ENCODE data around the gene TARM1. TPM values are rescaled to one million over a fixed set of nuclear protein-coding genes. Genes with fewer than 3 reads are reported as not detected.

Gene TARM1
- total RNA-seq, 1 experiment from 2014 or later = not detected

DNA sequence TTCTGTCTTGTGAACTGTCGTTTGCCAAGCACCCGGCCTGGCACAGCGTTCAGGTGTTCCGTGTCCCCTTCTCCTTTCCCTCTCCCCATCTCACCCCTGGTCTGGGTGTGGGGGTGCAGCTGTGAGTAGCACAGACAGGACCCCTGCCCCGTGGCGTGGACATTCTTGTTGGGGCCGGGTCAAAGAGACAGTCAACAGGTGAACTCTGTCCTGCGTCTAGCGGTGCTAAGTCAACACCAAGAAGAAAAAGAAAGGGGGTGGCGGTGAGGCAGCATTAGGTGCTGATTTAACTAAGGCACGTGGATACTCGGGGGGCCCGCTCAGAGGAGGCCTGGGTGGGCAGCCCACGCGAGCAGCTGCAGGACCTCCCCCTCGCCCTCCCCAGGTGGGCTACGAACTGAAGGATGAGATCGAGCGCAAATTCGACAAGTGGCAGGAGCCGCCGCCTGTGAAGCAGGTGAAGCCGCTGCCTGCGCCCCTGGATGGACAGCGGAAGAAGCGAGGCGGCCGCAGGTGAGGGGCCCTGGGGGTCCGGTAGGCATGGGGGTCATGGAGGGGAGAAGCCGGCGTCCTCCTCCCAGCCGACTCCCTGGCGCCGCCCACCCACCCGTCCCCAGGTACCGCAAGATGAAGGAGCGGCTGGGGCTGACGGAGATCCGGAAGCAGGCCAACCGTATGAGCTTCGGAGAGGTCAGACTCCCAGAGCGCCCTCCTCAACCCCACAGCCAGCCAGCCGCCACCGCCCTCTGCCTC, 46.7 kb upstream of the TARM1 start:
- intact Hi-C loops (cut with micrococcal nuclease; ENCODE audit: unreplicated experiment) = no loop called here
- no TSS peak for BruUV-seq (replicated peaks)
- CTCF ChIA-PET = no interaction called here
- Mint-ChIP-seq H3K4me3 (ENCODE audit: low read depth, unreplicated experiment) (no peak overlapping the region), H3K27me3 (ENCODE audit: unreplicated experiment) (no peaks in the 10 kb centered on the region), H3K27ac (ENCODE audit: unreplicated experiment) (no peak overlapping the region), H3K4me1 (ENCODE audit: low read depth, unreplicated experiment) (no peaks in the 10 kb centered on the region), H3K9me3 (ENCODE audit: low read depth, unreplicated experiment) (no peaks in the 10 kb centered on the region), H3K36me3 (ENCODE audit: insufficient read depth, unreplicated experiment) (peaks cover 56% of the 10 kb centered on the region)
- no peak for DNase-seq
- TF ChIP-seq, protein P1, sequence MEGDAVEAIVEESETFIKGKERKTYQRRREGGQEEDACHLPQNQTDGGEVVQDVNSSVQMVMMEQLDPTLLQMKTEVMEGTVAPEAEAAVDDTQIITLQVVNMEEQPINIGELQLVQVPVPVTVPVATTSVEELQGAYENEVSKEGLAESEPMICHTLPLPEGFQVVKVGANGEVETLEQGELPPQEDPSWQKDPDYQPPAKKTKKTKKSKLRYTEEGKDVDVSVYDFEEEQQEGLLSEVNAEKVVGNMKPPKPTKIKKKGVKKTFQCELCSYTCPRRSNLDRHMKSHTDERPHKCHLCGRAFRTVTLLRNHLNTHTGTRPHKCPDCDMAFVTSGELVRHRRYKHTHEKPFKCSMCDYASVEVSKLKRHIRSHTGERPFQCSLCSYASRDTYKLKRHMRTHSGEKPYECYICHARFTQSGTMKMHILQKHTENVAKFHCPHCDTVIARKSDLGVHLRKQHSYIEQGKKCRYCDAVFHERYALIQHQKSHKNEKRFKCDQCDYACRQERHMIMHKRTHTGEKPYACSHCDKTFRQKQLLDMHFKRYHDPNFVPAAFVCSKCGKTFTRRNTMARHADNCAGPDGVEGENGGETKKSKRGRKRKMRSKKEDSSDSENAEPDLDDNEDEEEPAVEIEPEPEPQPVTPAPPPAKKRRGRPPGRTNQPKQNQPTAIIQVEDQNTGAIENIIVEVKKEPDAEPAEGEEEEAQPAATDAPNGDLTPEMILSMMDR (IDR thresholded peaks at IDR 0.05; ENCODE audit: unreplicated experiment) = no peak

DNA sequence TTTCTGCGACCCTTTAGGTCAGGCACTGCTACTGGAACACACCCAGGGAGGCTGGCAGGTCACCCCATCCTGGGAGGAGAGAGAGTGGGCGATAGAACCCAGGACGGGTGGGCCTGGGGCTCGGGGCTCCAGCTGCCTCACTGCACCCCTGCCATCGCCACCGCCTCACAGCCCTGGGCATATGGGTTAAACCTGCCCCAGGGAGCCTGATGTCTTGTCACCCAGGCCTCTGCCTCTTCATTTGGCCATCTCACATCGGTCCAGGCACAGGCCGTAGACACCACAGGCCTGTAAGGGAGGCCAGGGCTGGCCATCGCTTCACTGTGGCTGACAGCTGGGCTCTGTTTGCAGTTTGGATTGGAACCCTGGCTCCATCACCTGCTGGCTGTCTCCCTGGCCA, 44.5 kb upstream of the TARM1 start:
- Mint-ChIP-seq H3K4me1 (ENCODE audit: low read depth, unreplicated experiment) (no peaks in the 10 kb centered on the region), H3K27ac (ENCODE audit: unreplicated experiment) (no peak overlapping the region), H3K9me3 (ENCODE audit: low read depth, unreplicated experiment) (no peaks in the 10 kb centered on the region), H3K36me3 (ENCODE audit: insufficient read depth, unreplicated experiment) (peaks cover 53% of the 10 kb centered on the region), H3K4me3 (ENCODE audit: low read depth, unreplicated experiment) (no peak overlapping the region), H3K27me3 (ENCODE audit: unreplicated experiment) (no peaks in the 10 kb centered on the region)
- TF ChIP-seq, protein P1 (IDR thresholded peaks at IDR 0.05; ENCODE audit: unreplicated experiment) = no peak
- intact Hi-C loops (cut with micrococcal nuclease; ENCODE audit: unreplicated experiment) = no loop called here
- no TSS peak for BruUV-seq (replicated peaks)
- CTCF ChIA-PET = no interaction called here
- DNase-seq = no peak

- H3K4me3 Mint-ChIP-seq (ENCODE audit: low read depth, unreplicated experiment) = no peak overlapping the region
- no peaks in the 10 kb centered on the region for H3K27me3 Mint-ChIP-seq (ENCODE audit: unreplicated experiment)
- TF ChIP-seq, protein P1 (IDR thresholded peaks at IDR 0.05; ENCODE audit: unreplicated experiment) = no peak
- no peak overlapping the region for H3K27ac Mint-ChIP-seq (ENCODE audit: unreplicated experiment)
- no peaks in the 10 kb centered on the region for H3K9me3 Mint-ChIP-seq (ENCODE audit: low read depth, unreplicated experiment)
- H3K36me3 Mint-ChIP-seq (ENCODE audit: insufficient read depth, unreplicated experiment) = peaks cover 61% of the 10 kb centered on the region
- no TSS peak for BruUV-seq (replicated peaks)
- H3K4me1 Mint-ChIP-seq (ENCODE audit: low read depth, unreplicated experiment) = no peaks in the 10 kb centered on the region
- DNase-seq = no peak
- intact Hi-C loops (cut with micrococcal nuclease; ENCODE audit: unreplicated experiment) = no loop called here
- CTCF ChIA-PET = interaction anchor here (0.6 kb wide), 1 partner anchor 94 kb away, joined by 3 read pairs; no protein-coding TSS in a partner anchor
These were observed 43.2 kb upstream of the TARM1 start for GRCh38 chr19:54124393-54124792.

- H3K4me3 Mint-ChIP-seq (ENCODE audit: low read depth, unreplicated experiment) = no peak overlapping the region
- no TSS peak for BruUV-seq (replicated peaks)
- no peak overlapping the region for H3K27ac Mint-ChIP-seq (ENCODE audit: unreplicated experiment)
- DNase-seq = no peak
- no peaks in the 10 kb centered on the region for H3K9me3 Mint-ChIP-seq (ENCODE audit: low read depth, unreplicated experiment)
- H3K27me3 Mint-ChIP-seq (ENCODE audit: unreplicated experiment) = no peaks in the 10 kb centered on the region
- intact Hi-C loops (cut with micrococcal nuclease; ENCODE audit: unreplicated experiment) = no loop called here
- CTCF ChIA-PET = interaction anchor here (0.6 kb wide), 3 partner anchors 13 to 264 kb away, joined by 3 read pairs; partner anchors contain the start of gene CNOT3
- peaks cover 57% of the 10 kb centered on the region for H3K36me3 Mint-ChIP-seq (ENCODE audit: insufficient read depth, unreplicated experiment)
- H3K4me1 Mint-ChIP-seq (ENCODE audit: low read depth, unreplicated experiment) = no peaks in the 10 kb centered on the region
- TF ChIP-seq, protein P1 (IDR thresholded peaks at IDR 0.05; ENCODE audit: unreplicated experiment) = no peak
These were observed 42.5 kb upstream of the TARM1 start for GRCh38 chr19:54123682-54124081.

Data from Calu3 (cell line).